Body of pancreas (tissue), 4 donors: ENCODE data around the gene HES5.

ENCODE experiments used
- POLR2A ChIP-seq, 3 donors: fragments of 450-650 bp; IDR thresholded peaks; one replicate each; pipeline ENCODE4 v1.6.1; 2016; ENCODE audit warnings: antibody characterized with exemption in 3 of 3, mild to moderate bottlenecking in 2 of 3
- TF ChIP-seq, protein P1 (sequence below), 7 experiments: fragments of 450-650 bp in 4 of 7; fragments of 200-600 bp in 3 of 7; sonication (generic) in 3 of 7; IDR thresholded peaks; one replicate each; pipeline ENCODE4 v1.5.1; 2016 to 2019; ENCODE audit warnings: antibody characterized with exemption in 7 of 7

DNA sequence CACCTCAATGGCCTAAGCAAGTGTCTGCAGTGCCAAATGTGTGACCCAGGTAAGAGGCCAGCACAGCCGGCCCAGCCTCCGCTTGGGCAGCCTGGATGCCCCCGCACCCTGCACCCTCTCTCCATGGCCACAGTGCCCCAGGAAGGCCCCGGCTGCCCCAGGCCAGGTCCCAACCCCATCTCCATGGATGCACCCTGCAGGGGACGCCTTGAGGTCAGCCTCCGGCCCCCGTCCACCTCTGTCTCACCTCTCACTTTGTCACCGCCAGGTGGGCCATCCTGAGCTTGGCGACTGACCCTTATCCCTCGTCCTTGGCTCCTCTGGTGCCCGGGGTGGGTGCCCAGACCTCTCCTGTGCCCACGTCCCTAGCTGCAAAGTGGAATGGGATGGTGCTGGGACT, 28.4 kb upstream of the HES5 start:
- TF ChIP-seq, protein P1, sequence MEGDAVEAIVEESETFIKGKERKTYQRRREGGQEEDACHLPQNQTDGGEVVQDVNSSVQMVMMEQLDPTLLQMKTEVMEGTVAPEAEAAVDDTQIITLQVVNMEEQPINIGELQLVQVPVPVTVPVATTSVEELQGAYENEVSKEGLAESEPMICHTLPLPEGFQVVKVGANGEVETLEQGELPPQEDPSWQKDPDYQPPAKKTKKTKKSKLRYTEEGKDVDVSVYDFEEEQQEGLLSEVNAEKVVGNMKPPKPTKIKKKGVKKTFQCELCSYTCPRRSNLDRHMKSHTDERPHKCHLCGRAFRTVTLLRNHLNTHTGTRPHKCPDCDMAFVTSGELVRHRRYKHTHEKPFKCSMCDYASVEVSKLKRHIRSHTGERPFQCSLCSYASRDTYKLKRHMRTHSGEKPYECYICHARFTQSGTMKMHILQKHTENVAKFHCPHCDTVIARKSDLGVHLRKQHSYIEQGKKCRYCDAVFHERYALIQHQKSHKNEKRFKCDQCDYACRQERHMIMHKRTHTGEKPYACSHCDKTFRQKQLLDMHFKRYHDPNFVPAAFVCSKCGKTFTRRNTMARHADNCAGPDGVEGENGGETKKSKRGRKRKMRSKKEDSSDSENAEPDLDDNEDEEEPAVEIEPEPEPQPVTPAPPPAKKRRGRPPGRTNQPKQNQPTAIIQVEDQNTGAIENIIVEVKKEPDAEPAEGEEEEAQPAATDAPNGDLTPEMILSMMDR (IDR thresholded peaks at IDR 0.05): no peak
- no peak for TF ChIP-seq POLR2A (IDR thresholded peaks at IDR 0.05)
